K562 (cell line): Measurements from ENCODE around the gene PLEKHA6. TPM values are rescaled to one million over a fixed set of nuclear protein-coding genes. Genes with fewer than 3 reads are reported as not detected.

Experiments
- ATAC-seq: fragments of 200-7000 bp; cut with Tn5 transposase; 3 replicates; pipeline ENCODE4 v1.9.1; 2020; ENCODE audit warnings: moderate library complexity
- BruUV-seq: library from RNA; stranded (reverse); fragments of 400-500 nt; replicated peaks from 2 replicates; lab custom pipeline; 2021; lab: Mats Ljungman, UMichigan
- CTCF ChIA-PET: fragments of 300-600 bp; formaldehyde crosslinking; extraction: SDS; loops from one replicate; lab custom pipeline; 2021; ENCODE audit warnings: low intra/inter-chr PET ratio; lab: Yijun Ruan, JAX
- POLR2A ChIA-PET: fragments of 300-600, 350-650 bp; sonication (Branson Sonifier 250); formaldehyde crosslinking; extraction: SDS; loops from one replicate; lab custom pipeline; 2021; ENCODE audit warnings: antibody characterized with exemption, inconsistent platforms; lab: Yijun Ruan, JAX
- DNase-seq, 4 experiments: peaks; one replicate each; pipeline versions ENCODE4 v3.0.0 to v3.0.0-alpha.2; 2011 to 2018; ENCODE audit warnings: low spot score in 3 of 4, mixed read lengths in 3 of 4; ENCODE audit errors: extremely low read depth in 1 of 4
- FAIRE-seq: peaks from 2 replicates; lab custom pipeline; 2011; peaks lifted over from hg19 to GRCh38; lab: Jason Lieb, UNC
- H2AFZ ChIP-seq: 2 replicates; pipeline ENCODE4 v1.6.0; 2011; ENCODE audit warnings: low read depth, low read length, control low read depth, inconsistent platforms
- H3K27ac ChIP-seq: fragments of 200-600 bp; 3 replicates; pipeline ENCODE4 v1.8.0; 2011; ENCODE audit warnings: low read depth, mild to moderate bottlenecking, control low read depth, inconsistent platforms, low read length, moderate library complexity, mixed read lengths; ENCODE audit errors: extremely low read depth
- H3K27me3 ChIP-seq, 2 experiments: fragments of 300-600 bp in 1 of 2; 2 replicates in 1 of 2; 3 replicates in 1 of 2; pipeline versions ENCODE4 v1.6.0 to v1.8.0; 2011; ENCODE audit warnings: inconsistent platforms in 2 of 2, low read length in 2 of 2, mild to moderate bottlenecking in 1 of 2, mixed read lengths in 1 of 2, moderate library complexity in 1 of 2; ENCODE audit not compliant: control insufficient read depth in 2 of 2, insufficient read depth in 2 of 2
- H3K36me3 ChIP-seq: fragments of 300-600 bp; 3 replicates; pipeline ENCODE4 v1.8.0; 2011; ENCODE audit warnings: mild to moderate bottlenecking, low read length, inconsistent platforms; ENCODE audit not compliant: control insufficient read depth, insufficient read depth
- H3K4me1 ChIP-seq, 2 experiments: fragments of 200-600 bp in 1 of 2; replicated peaks in 1 of 2; 2 replicates in 1 of 2; 3 replicates in 1 of 2; pipeline versions ENCODE4 v1.5.1 to v1.8.0; 2011; ENCODE audit warnings: inconsistent platforms in 2 of 2, low read length in 2 of 2, mild to moderate bottlenecking in 1 of 2, mixed read lengths in 1 of 2, moderate library complexity in 1 of 2; ENCODE audit not compliant: control insufficient read depth in 2 of 2, insufficient read depth in 2 of 2
- H3K4me2 ChIP-seq: 2 replicates; pipeline ENCODE4 v1.6.1; 2011; ENCODE audit warnings: low read length, control low read depth, inconsistent platforms, mixed read lengths; ENCODE audit not compliant: insufficient read depth
- H3K4me3 ChIP-seq: fragments of 200-600 bp; sonication (generic), shearing (Covaris generic); 2 replicates; pipeline ENCODE4 v1.5.1; 2016; ENCODE audit warnings: control low read depth, inconsistent platforms
- H3K79me2 ChIP-seq: fragments of 200-600 bp; 3 replicates; pipeline ENCODE4 v1.8.0; 2011; ENCODE audit warnings: low read length, inconsistent platforms; ENCODE audit not compliant: control insufficient read depth, insufficient read depth
- H3K9ac ChIP-seq, 2 experiments: 2 replicates each; pipeline versions ENCODE4 v1.6.0 to v1.6.1; 2011; ENCODE audit warnings: low read depth in 2 of 2, low read length in 2 of 2, control low read depth in 1 of 2, inconsistent platforms in 1 of 2, mild to moderate bottlenecking in 1 of 2, mixed read lengths in 1 of 2; ENCODE audit not compliant: insufficient read depth in 1 of 2
- H3K9me1 ChIP-seq: one replicate; pipeline ENCODE4 v1.6.0; 2011; ENCODE audit warnings: inconsistent platforms, mild to moderate bottlenecking, low read length, moderate library complexity; ENCODE audit not compliant: control insufficient read depth, insufficient read depth
- H3K9me3 ChIP-seq: replicated peaks from 2 replicates; pipeline ENCODE4 v1.5.1; 2011; ENCODE audit warnings: low read depth, low read length, inconsistent platforms; ENCODE audit not compliant: control insufficient read depth, insufficient read depth
- H4K20me1 ChIP-seq: replicated peaks from 2 replicates; pipeline ENCODE4 v1.6.1; 2011; ENCODE audit warnings: low read length, inconsistent platforms, mixed read lengths; ENCODE audit not compliant: control insufficient read depth, insufficient read depth
- BDP1 ChIP-seq: IDR thresholded peaks from 3 replicates; pipeline ENCODE4 v1.6.1; 2011; ENCODE audit not compliant: insufficient read length, insufficient read depth
- C11orf30 ChIP-seq: fragments of 450-650 bp; IDR thresholded peaks from 2 replicates; pipeline ENCODE4 v1.6.1; 2016; ENCODE audit warnings: low read depth, mild to moderate bottlenecking
- POLR2G ChIP-seq: fragments of 200-400 bp; formaldehyde crosslinking; IDR thresholded peaks from 2 replicates; pipeline ENCODE4 v1.6.1; 2017; ENCODE audit warnings: low read depth, mild to moderate bottlenecking, antibody characterized with exemption, low read length, moderate library complexity
- ZNF316 ChIP-seq: fragments of 450-650 bp; IDR thresholded peaks from 2 replicates; pipeline ENCODE4 v1.6.1; 2016
- ZNF609 ChIP-seq: sonication (generic); formaldehyde crosslinking; IDR thresholded peaks from 2 replicates; pipeline ENCODE4 v1.8.1; 2023; ENCODE audit warnings: missing genetic modification reagents, mild to moderate bottlenecking, borderline replicate concordance
- WGBS: fragments of 100-300 bp; shearing (Covaris generic); methylation state at CpG from one replicate; pipeline ENCODE4 v1.1.6; 2016; ENCODE audit warnings: low coverage, mixed read lengths; ENCODE audit not compliant: insufficient coverage; ENCODE audit errors: missing lambda C conversion rate; 5-methylcytosine and 5-hydroxymethylcytosine counted together
- in situ Hi-C: fragments of 300-500 bp; cut with MboI; formaldehyde crosslinking; loops from 4 replicates; pipeline ENCODE4 v1.15.0; 2018; ENCODE audit warnings: inconsistent platforms, mixed read lengths
- intact Hi-C: fragments of 100-400 bp; cut with micrococcal nuclease; formaldehyde crosslinking; loops from 2 replicates; pipeline ENCODE4 v1.14.2; 2022
- polyA plus RNA-seq, 8 experiments: library from polyadenylated mRNA; depleted of rRNA in 4 of 8; stranded (reverse) in 5 of 8; unstranded in 3 of 8; fragments of >200 nt; fragmentation: Nextera tagmentation in 2 of 8; fragmentation: Illumina TruSeq in 1 of 8; extraction: Ambion mirVana in 2 of 8; extraction: Trizol in 1 of 8; gene quantifications; 2 replicates each; pipeline versions ENCODE4 v1.2.1 to v1.2.3, GENCODE V29; 2011 to 2014; ENCODE audit warnings: inconsistent platforms in 1 of 8, missing spikeins in 1 of 8
- total RNA-seq, 7 experiments: library from RNA; depleted of rRNA in 6 of 7; stranded (reverse); fragments of >200 nt in 6 of 7; fragmentation: Illumina TruSeq in 2 of 7; extraction: Trizol in 2 of 7; gene quantifications; 2 replicates each; pipeline versions ENCODE4 v1.2.1 to v1.2.3, GENCODE V29; 2011 to 2021; ENCODE audit warnings: low replicate concordance in 1 of 7

The PLEKHA6 gene
- total and polyA plus RNA-seq, 9 of the 15 experiments (the other 6 are each of a cell fraction or from before 2014, with no cell fraction given) = under 0.01 to 0.33 (median 0.01) TPM; not detected in 4

DNA sequence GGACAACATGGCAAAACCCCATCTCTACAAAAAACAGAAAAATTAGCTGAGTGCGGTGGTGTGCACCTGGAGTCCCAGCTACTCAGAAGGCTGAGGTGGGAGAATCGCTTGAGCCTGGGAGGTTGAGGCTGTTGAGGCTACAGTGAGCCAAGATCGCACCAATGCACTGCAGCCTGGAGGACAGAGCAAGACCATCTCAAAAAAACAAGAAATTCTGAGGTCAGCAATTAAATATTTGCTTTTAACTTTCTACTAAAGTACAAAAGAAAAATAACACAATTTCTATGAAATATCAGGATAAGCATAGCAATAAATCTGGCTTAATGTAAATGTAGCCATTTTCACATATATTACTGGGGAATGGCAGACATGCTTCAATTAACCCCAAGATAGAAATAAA lies 42.0 kb upstream of the PLEKHA6 start:
- no TSS peak for BruUV-seq
- Histone ChIP-seq H3K9me3 (no peaks in the 10 kb centered on the region), H3K4me2 (no peak overlapping the region), H3K27ac (no peak overlapping the region), H3K9me1 (no peaks in the 10 kb centered on the region), H3K9ac (peak overlapping the region in 1 of 2 experiments; percentile 65; a peak in 1 of 4 replicates), H3K4me3 (no peak overlapping the region), H3K4me1 (peaks cover 4 to 11% of the 10 kb centered on the region in 2 experiments; a peak in 4 of 5 replicates), H3K79me2 (peaks cover 33% of the 10 kb centered on the region), H2AFZ (no peak overlapping the region), H3K36me3 (peaks cover 72% of the 10 kb centered on the region), H4K20me1 (peaks cover 13% of the 10 kb centered on the region), H3K27me3 (no peaks in the 10 kb centered on the region)
- CTCF ChIA-PET = no interaction called here
- peak; percentile 12 for ATAC-seq
- in situ Hi-C loops (no loop called here), intact Hi-C loops (no loop called here)
- POLR2A ChIA-PET = interaction anchor here (0.6 to 7.9 kb wide), 5 partner anchors 7 to 119 kb away, joined by 3 to 87 read pairs (median 4); no protein-coding TSS in a partner anchor
- TF ChIP-seq ZNF609 (CRISPR knock-in tag) (no peak), POLR2G (0 out of 2 replicates have a peak, but pooled peaks have one; percentile 8), BDP1 (no peak), ZNF316 (peak; percentile 65; the same call in 1 of the 2 replicates), C11orf30 (peak; percentile 58; the same call in 1 of the 2 replicates)
- FAIRE-seq = no peak
- 64% methylated on average over 3 of the region's 3 CpGs for WGBS
- DNase-seq = no peak
